Renal cortex interstitium (tissue), 15 donors: Measurements from ENCODE around the gene PIH1D2. TPM values are rescaled to one million over a fixed set of nuclear protein-coding genes. Genes with fewer than 3 reads are reported as not detected.
"Not testable (repeated sequence)": the region's sequence is repeated elsewhere in the genome, so short reads cannot be mapped to it uniquely, and the experiment has no call there.

Source experiments
- DNase-seq, 11 donors: peaks; one replicate each; pipeline ENCODE4 v3.0.0-alpha.2; 2013; ENCODE audit warnings: low read depth in 9 of 11, low spot score in 4 of 11; ENCODE audit errors: extremely low read depth in 1 of 11
- long read RNA-seq, 16 experiments: transcript quantifications; one replicate each; lab custom pipeline, GENCODE V29; 2026
- polyA plus RNA-seq, 3 donors: library from polyadenylated mRNA; unstranded; fragments of 120-200 nt; gene quantifications; one replicate each; pipeline ENCODE4 v1.2.1, GENCODE V29; 2013; ENCODE audit not compliant: insufficient read length in 3 of 3

The PIH1D2 gene
- polyA plus RNA-seq, result 10 to 100 TPM in 2 of 3 donors, 1 to 10 TPM in 1; 7.4 to 11.7 (median 11.2) TPM
- long read RNA-seq, donor 1, partial matches to known transcripts, result 15 of 34 reads
- long read RNA-seq, donor 1, other reads (novel, unspliced or antisense), result 19 of 34 reads
- long read RNA-seq, donor 2, result 0 reads
- long read RNA-seq, donor 3, partial matches to known transcripts, result 0 of 1 reads
- long read RNA-seq, donor 3, other reads (novel, unspliced or antisense), result 0 of 1 reads
- long read RNA-seq, donor 4, partial matches to known transcripts, result 0 of 1 reads
- long read RNA-seq, donor 4, other reads (novel, unspliced or antisense), result 0 of 1 reads
- long read RNA-seq, donor 5, result 0 reads
- long read RNA-seq, donor 6, partial matches to known transcripts, result 26 of 55 reads
- long read RNA-seq, donor 6, other reads (novel, unspliced or antisense), result 27 of 55 reads
- long read RNA-seq, donor 7, partial matches to known transcripts, result 0 of 1 reads
- long read RNA-seq, donor 7, other reads (novel, unspliced or antisense), result 0 of 1 reads
- long read RNA-seq, donor 8, partial matches to known transcripts, result 32 of 260 reads
- long read RNA-seq, donor 8, other reads (novel, unspliced or antisense), result 227 of 260 reads
- long read RNA-seq, donor 9, partial matches to known transcripts, result 6 of 7 reads
- long read RNA-seq, donor 9, other reads (novel, unspliced or antisense), result 0 of 7 reads
- long read RNA-seq, donor 10, partial matches to known transcripts, result 0 of 1 reads
- long read RNA-seq, donor 10, other reads (novel, unspliced or antisense), result 0 of 1 reads
- long read RNA-seq, donor 11, result 0 reads
- long read RNA-seq, donor 12, result 0 reads
- long read RNA-seq, donor 13, result 0 reads
- long read RNA-seq, donor 14, partial matches to known transcripts, result 5 of 6 reads
- long read RNA-seq, donor 14, other reads (novel, unspliced or antisense), result 0 of 6 reads
- long read RNA-seq, donor 15, partial matches to known transcripts, result 0 of 1 reads
- long read RNA-seq, donor 15, other reads (novel, unspliced or antisense), result 0 of 1 reads
- long read RNA-seq, donor 16, partial matches to known transcripts, result 542 of 615 reads
- long read RNA-seq, donor 16, other reads (novel, unspliced or antisense), result 72 of 615 reads

DNA sequence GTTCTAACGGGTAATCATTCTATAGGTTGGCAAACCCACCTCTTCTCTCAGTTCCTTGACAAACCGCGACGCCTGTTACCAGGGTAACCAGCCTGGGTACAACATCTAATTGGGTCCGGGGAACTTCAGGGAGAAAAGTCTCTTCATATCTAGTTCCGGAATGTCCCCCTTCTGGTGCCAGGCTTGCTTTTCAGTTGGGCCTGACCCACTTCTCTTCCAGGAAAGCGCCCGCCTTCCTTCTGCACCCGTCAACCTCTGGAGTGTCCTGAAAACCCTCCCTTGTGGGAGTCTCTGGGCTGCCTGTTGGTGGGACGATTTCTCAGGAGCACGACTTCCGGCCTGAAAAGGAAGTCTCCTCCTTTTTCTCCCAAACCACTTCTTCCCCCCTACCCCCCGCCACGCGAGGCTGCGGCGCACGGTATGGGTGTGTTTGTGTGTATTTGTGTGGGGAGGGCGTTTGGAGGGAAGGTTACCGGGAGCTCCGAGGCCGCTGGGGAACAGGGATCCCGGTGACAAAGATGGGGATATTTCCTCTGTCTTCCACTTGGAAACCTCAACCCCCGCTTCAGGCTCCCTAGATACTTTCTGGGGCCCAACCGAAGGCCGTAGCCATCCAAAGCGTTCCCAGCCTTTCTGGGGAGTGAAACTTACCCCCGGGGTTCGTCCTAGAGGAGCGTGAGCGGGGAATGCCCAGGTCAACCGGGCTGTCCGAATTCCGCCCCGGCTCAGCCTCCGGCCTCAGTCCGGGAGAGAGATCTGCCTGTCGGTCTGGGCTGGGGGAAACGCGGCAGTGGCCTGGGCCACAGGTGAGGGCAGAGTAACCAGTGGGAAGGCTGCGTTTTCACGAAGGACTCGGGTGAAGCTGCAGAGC is at the start of gene PIH1D2, which contains the start of gene NKAPD1:
PIH1D2 (minus strand) TSS at position 77 of the 871 bp plus-strand sequence. CDS start 843 bp downstream, outside the sequence.
NKAPD1 (plus strand) TSS at position 359 of the 871 bp plus-strand sequence. CDS start 1,276 bp downstream, outside the sequence.
- peak; percentile 73 to 90 (median 81) for DNase-seq

DNA sequence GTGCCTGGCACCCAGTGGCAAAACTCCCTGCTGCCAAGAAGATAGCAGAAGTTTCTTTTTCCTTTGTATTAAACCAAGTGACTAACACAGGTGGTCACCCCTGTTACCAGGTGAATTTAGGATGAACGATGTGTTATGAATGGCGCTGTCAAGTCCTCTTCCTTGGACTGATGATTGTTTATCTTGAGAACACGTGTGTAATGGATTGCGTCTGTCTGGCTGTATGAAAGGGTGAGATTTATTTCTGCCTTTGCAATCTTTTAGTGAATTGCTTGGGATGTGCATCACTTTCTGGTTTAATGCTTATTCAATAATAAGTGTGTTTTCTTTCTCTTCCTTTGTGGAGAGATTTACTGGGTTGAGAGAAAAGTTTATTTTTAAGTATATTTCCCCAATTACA is 49.3 kb upstream of the PIH1D2 start:
- no peak for DNase-seq

GRCh38 chr11:112121981-112122615 is 48.3 kb upstream of the PIH1D2 start:
- DNase-seq, result no peak

DNA sequence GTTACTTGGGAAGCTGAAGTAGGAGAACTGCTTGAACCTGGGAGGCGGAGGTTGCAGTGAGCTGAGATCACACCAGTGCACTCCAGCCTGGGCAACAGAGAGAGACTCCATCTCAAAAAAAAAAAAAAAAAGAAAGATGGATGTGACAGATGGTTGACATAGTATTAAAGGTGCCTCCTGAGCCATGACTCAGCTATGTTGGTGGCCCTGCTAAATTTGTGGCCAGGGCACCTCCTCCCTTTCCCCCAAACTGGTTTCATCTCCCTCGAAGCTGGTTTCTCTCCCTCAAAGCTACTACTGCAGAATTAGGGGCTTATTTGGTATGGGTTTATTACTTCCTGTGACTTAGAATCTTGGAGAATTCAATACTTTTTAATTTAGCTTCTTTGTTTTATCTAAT is 44.4 kb upstream of the PIH1D2 start:
- no peak for DNase-seq

GRCh38 chr11:112115386-112115785 is 41.6 kb upstream of the PIH1D2 start:
- no peak for DNase-seq

- DNase-seq, result no peak
These were observed 40.6 kb upstream of the PIH1D2 start for GRCh38 chr11:112114460-112114859.

DNA sequence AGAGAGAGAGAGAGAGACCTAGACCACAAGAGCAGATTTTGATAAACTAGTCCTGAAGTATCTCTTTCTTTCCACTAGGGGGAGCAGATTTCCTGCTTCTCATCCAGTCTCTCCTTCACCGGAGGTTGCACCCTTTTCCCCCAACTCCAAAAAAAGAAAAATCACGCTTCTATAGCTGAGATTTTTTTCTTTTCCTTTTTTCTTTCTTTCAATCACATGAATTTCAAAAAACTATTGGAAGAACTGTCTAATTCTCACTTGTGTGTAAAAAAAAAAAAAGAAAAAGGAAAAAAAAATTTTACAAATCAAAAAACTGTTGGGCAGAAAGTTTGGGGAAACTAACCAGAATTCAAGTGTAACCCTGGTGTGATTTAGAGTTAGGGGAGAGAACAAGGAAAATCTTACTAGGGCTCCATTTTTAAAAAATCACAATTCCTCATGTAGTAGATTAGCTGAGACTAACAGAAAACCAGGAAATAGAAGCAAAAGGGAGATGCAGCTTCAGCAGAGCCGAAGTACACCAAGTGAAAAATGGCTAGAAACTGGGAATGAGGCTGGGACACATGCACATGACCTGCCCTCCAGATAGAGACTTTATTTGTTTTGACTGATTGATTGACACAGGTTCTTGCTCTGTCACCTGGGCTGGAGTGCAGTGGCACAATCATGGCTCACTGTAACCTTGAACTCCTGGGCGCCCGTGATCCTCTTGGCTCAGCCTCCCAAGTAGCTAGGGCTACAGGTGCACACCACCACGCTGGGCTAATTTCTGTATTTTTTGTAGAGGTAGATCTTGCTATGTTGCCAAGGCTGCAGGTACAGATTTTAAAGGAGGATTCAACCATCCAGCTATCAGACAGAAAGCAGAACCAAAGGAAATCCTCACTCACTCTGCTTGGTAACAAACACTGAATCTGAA is 40.0 kb upstream of the PIH1D2 start:
- DNase-seq, result peak in 8 of 11 donors; percentile 10 to 35 (median 22)

GRCh38 chr11:112106070-112106469 is 32.3 kb upstream of the PIH1D2 start:
- DNase-seq, result no peak

DNA sequence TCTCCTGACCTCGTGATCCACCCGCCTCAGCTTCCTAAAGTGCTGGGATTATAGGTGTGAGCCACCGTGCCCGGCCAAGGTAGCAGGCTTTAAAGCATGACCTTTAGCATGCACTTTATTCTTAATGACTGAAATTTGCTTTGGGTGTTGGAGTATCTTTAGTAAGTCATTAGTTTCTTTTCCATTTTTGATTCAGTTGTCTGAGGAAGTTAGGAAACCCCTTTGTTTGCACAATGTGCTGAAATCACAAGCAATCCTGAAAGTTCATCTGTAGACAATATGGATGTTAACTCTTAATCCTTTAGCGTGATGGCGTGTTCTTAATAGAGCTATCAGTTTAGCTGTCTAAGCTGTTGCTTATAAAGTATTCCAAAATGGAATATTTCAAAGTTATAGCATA is 29.6 kb upstream of the PIH1D2 start:
- no peak for DNase-seq

DNA sequence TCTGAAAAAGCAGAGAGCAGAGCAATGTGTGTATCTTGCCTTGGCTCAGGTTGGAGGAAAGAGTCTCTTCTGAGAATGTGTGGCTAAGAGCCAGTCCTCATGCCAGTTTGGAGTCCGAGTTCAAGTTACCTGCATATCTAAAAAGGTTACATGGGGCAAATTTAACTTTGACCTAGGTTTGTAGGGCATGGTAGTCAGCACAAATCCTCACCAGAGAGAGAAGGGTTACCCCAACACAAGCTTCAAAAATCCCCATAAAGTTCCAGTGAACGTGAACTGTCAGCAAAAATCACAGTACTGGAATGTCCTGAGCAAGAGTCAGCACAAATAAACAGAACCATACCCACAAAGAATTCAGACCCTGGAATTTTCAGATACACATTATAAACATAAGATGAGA is 26.6 kb upstream of the PIH1D2 start:
- no peak for DNase-seq

- DNase-seq, result no peak
These were observed 24.1 kb upstream of the PIH1D2 start for GRCh38 chr11:112097734-112098528.

- no peak for DNase-seq
These were observed 22.4 kb upstream of the PIH1D2 start for GRCh38 chr11:112096194-112096593.

DNA sequence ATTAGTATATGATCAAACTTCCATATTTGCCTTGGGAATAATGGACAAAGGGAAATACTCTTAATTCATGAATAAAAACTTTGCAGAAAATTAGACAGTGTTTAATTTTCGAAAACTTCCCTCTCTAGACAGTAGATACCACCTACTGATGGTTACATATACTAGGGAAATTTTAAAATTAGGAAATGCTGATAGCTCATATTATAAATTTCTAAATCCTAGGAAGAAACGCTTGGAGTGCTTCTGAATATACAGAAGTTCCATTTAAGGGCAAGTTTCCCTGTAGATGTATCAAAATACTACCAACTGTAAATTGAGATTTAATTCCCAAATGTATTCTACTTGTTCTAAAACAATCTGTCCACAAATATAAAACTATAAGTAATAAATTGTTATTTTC is 21.5 kb upstream of the PIH1D2 start:
- DNase-seq, result not testable (repeated sequence)

- no peak for DNase-seq
These were observed 13.4 kb upstream of the PIH1D2 start for GRCh38 chr11:112087212-112087611.

DNA sequence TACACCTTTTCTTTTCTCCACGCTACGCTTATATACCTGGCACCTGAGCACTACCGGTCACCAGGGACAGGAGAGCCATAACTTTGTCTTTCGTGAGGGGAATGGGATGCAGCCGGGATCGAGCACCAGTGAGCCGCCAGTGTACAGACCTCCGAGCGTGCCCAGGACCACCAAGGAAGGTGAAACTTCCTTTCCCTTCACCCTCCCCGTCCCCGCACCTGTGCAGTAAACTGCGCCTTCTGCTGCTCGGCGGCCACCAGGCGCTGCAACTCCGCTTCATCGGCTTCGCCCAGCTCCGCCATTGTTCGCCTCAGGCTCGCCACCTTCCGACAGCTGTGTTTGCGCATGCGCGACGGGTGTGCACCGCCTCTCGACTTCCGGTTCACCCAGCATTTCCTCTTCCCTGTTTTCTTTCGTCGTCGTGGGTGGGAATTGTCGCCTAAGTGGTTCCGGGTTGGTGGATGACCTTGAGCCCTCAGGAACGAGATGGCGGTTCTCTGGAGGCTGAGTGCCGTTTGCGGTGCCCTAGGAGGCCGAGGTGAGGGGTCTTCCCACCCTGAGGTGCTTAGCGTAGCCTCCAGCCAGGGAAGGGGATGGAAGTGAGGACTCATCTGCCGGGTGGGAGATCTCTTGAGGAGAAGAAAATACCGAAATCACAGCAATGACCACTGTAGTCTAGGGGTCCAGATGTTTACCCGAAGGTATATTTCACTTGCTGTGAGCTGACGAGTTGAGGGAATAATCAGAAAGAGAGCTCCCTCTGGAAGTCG is 12.8 kb upstream of the PIH1D2 start, which contains the start of the genes SDHD and TIMM8B:
SDHD (plus strand) TSS at position 452 of the 770 bp plus-strand sequence; CDS start at position 487, 35 bp downstream.
TIMM8B (minus strand) TSS at position 335 of the 770 bp plus-strand sequence; CDS start at position 302, 33 bp downstream.
- DNase-seq, result peak; percentile 94 to 98 (median 97)
